PC-9 (cell line): ENCODE measurements around the gene PDSS1. TPM values are rescaled to one million over a fixed set of nuclear protein-coding genes. Genes with fewer than 3 reads are reported as not detected.

Source experiments
- BruUV-seq: library from RNA; stranded (reverse); fragments of 400-500 nt; replicated peaks from 2 replicates; lab custom pipeline; 2021; lab: Mats Ljungman, UMichigan
- CTCF ChIA-PET: fragments of 300-600 bp; sonication (Branson Sonifier 250); formaldehyde crosslinking; loops from one replicate; lab custom pipeline; 2022; ENCODE audit warnings: antibody characterized with exemption; lab: Charles Lee
- POLR2A ChIA-PET: fragments of 300-600 bp; sonication (Branson Sonifier 250); formaldehyde crosslinking; loops from one replicate; lab custom pipeline; 2022; ENCODE audit warnings: antibody characterized with exemption; ENCODE audit not compliant: unreplicated experiment; lab: Charles Lee
- DNase-seq, 2 experiments: peaks; one replicate each; pipeline versions ENCODE4 v3.0.0 to v3.0.0-alpha.2; 2015 to 2022; ENCODE audit warnings: mixed read lengths in 1 of 2
- H2AFZ ChIP-seq: fragments of 200-600 bp; sonication (generic); 2 replicates; pipeline ENCODE4 v1.8.1; 2017; ENCODE audit warnings: antibody characterized with exemption
- H3F3A ChIP-seq: fragments of 200-600 bp; sonication (generic); 2 replicates; pipeline ENCODE4 v1.8.1; 2017; ENCODE audit warnings: antibody characterized with exemption, mild to moderate bottlenecking, low read depth; ENCODE audit not compliant: insufficient read depth
- H3K27ac ChIP-seq: fragments of 200-600 bp; sonication (generic); 2 replicates; pipeline ENCODE4 v1.6.1; 2016; ENCODE audit warnings: mixed run types
- H3K27me3 ChIP-seq: fragments of 200-600 bp; sonication (generic); 2 replicates; pipeline ENCODE4 v1.6.1; 2016; ENCODE audit warnings: low read depth, mixed run types; ENCODE audit not compliant: insufficient read depth
- H3K36me3 ChIP-seq: fragments of 200-600 bp; sonication (generic); 2 replicates; pipeline ENCODE4 v1.6.1; 2016; ENCODE audit warnings: low read depth, mixed run types
- H3K4me1 ChIP-seq: fragments of 200-600 bp; sonication (generic); replicated peaks from 2 replicates; pipeline ENCODE4 v1.6.1; 2016; ENCODE audit warnings: mixed run types; ENCODE audit not compliant: insufficient read depth
- H3K4me2 ChIP-seq: fragments of 200-600 bp; sonication (generic); 2 replicates; pipeline ENCODE4 v1.6.1; 2017; ENCODE audit warnings: mixed run types
- H3K4me3 ChIP-seq: fragments of 200-600 bp; sonication (generic); 2 replicates; pipeline ENCODE4 v1.6.1; 2016; ENCODE audit warnings: mixed run types
- H3K79me2 ChIP-seq: fragments of 200-600 bp; sonication (generic); 2 replicates; pipeline ENCODE4 v1.6.1; 2017; ENCODE audit warnings: low read depth, mixed run types
- H3K9me2 ChIP-seq: fragments of 200-600 bp; sonication (generic); 2 replicates; pipeline ENCODE4 v1.8.1; 2017; ENCODE audit warnings: mild to moderate bottlenecking; ENCODE audit not compliant: insufficient read depth
- H3K9me3 ChIP-seq: fragments of 200-600 bp; sonication (generic); 2 replicates; pipeline ENCODE4 v1.8.1; 2016; ENCODE audit warnings: low read depth; ENCODE audit not compliant: insufficient read depth
- H4K20me1 ChIP-seq: fragments of 200-600 bp; sonication (generic); 2 replicates; pipeline ENCODE4 v1.8.1; 2017; ENCODE audit not compliant: insufficient read depth
- CTCF ChIP-seq: fragments of 200-600 bp; sonication (generic); conservative IDR thresholded peaks from 2 replicates; pipeline ENCODE4 v1.6.1; 2017; ENCODE audit warnings: mixed run types, antibody characterized with exemption, mild to moderate bottlenecking, moderate library complexity
- EZH2 ChIP-seq: fragments of 200-600 bp; sonication (generic); IDR thresholded peaks from 2 replicates; pipeline ENCODE4 v1.8.0; 2017; ENCODE audit warnings: antibody characterized with exemption, low read depth
- intact Hi-C: fragments of 100-400 bp; cut with micrococcal nuclease; formaldehyde crosslinking; loops from one replicate; pipeline ENCODE4 v1.10.0; 2022; ENCODE audit not compliant: unreplicated experiment
- total RNA-seq: library from RNA; stranded (reverse); gene quantifications from 2 replicates; pipeline ENCODE4 v1.2.3, GENCODE V29; 2021

Gene PDSS1
- total RNA-seq, 1 experiment from 2014 or later: 5.6 TPM

GRCh38 chr10:26717476-26717875 is 20.0 kb downstream of the PDSS1 start:
- intact Hi-C loops: no loop called here
- Histone ChIP-seq H4K20me1 (no peaks in the 10 kb centered on the region), H3K4me1 (no peaks in the 10 kb centered on the region), H3F3A (no peaks in the 10 kb centered on the region), H3K9me2 (no peaks in the 10 kb centered on the region), H3K4me3 (no peak overlapping the region), H2AFZ (no peak overlapping the region), H3K79me2 (no peaks in the 10 kb centered on the region), H3K27me3 (no peaks in the 10 kb centered on the region), H3K27ac (no peak overlapping the region), H3K4me2 (no peak overlapping the region), H3K9me3 (no peaks in the 10 kb centered on the region), H3K36me3 (no peaks in the 10 kb centered on the region; the same call in 1 of the 2 replicates)
- no peak for DNase-seq
- POLR2A ChIA-PET: no interaction called here
- BruUV-seq: no TSS peak
- TF ChIP-seq EZH2: no peak
- no peak for TF ChIP-seq CTCF
- CTCF ChIA-PET: no interaction called here

- ChIA-PET POLR2A (no interaction called here), CTCF (no interaction called here)
- Histone ChIP-seq H4K20me1 (no peaks in the 10 kb centered on the region), H3K9me3 (no peaks in the 10 kb centered on the region), H3K27ac (no peak overlapping the region), H3K9me2 (no peaks in the 10 kb centered on the region), H3K79me2 (no peaks in the 10 kb centered on the region), H3K4me1 (no peaks in the 10 kb centered on the region), H3K4me2 (no peak overlapping the region), H2AFZ (no peak overlapping the region), H3K36me3 (no peaks in the 10 kb centered on the region; the same call in 1 of the 2 replicates), H3F3A (no peaks in the 10 kb centered on the region), H3K4me3 (no peak overlapping the region), H3K27me3 (no peaks in the 10 kb centered on the region)
- intact Hi-C loops: no loop called here
- DNase-seq: no peak
- TF ChIP-seq CTCF (no peak), EZH2 (no peak)
- BruUV-seq: no TSS peak
Observed at GRCh38 chr10:26721561-26721960, 24.1 kb downstream of the PDSS1 start.

- Histone ChIP-seq H3K9me3 (no peaks in the 10 kb centered on the region), H4K20me1 (no peaks in the 10 kb centered on the region), H2AFZ (no peak overlapping the region), H3K27ac (no peak overlapping the region), H3K9me2 (no peaks in the 10 kb centered on the region), H3K36me3 (no peaks in the 10 kb centered on the region; the same call in 1 of the 2 replicates), H3K4me2 (no peak overlapping the region), H3K79me2 (no peaks in the 10 kb centered on the region), H3K4me1 (no peaks in the 10 kb centered on the region), H3K27me3 (no peaks in the 10 kb centered on the region), H3K4me3 (no peak overlapping the region), H3F3A (no peaks in the 10 kb centered on the region)
- intact Hi-C loops: no loop called here
- TF ChIP-seq EZH2 (no peak), CTCF (no peak)
- DNase-seq: no peak
- ChIA-PET POLR2A (no interaction called here), CTCF (interaction anchor here (0.6 kb wide), 1 partner anchor 53 kb away, joined by 14 read pairs; no protein-coding TSS in a partner anchor)
- BruUV-seq: no TSS peak
Observed at GRCh38 chr10:26723016-26723415, 25.5 kb downstream of the PDSS1 start.
